Measurements from ENCODE around the gene ANKRD33. TPM values are rescaled to one million over a fixed set of nuclear protein-coding genes. Genes with fewer than 3 reads are reported as not detected.

Gene ANKRD33
- total and polyA plus RNA-seq, 2 of the 8 experiments (the other 6 are each of a cell fraction or from before 2014, with no cell fraction given): 0.41 to 0.53 TPM

DNA sequence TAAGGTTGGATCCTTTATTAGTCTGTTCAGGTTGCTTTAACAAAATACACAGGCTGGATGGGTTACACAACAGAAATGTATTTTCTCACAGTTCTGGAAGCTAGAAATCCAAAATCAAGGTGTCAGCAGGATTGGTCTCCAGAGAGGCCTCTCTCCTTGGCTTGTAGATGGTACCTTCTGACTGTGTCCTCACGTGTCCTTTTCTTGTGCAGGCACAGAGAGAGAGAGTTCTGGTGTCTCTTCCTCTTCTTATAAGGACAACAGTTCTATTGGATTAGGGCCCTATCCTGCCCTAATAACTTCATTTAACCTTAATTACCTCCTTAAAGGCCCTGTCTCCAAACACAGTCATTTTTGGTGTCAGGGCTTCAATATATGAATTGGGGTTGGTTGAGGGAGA lies 4.6 kb upstream of the ANKRD33 start:
- no peak overlapping the region for H3K9ac ChIP-seq (replicated peaks in 1 of 4; ENCODE audit: extremely low read depth in 1 of 4, low read depth in 3 of 4, low read length in 3 of 4)
- peaks cover 0 to 3% (median 2%) of the 10 kb centered on the region in 4 experiments; a peak in 3 of 7 replicates for H3K27me3 ChIP-seq (replicated peaks in 1 of 4; ENCODE audit: control insufficient read depth in 3 of 4, extremely low read depth in 1 of 4, insufficient read depth in 3 of 4, low read length in 3 of 4)
- H3K23ac ChIP-seq (ENCODE audit: insufficient read length): no peak overlapping the region
- H4K91ac ChIP-seq (replicated peaks; ENCODE audit: insufficient read length, low read length): no peak overlapping the region
- H2AFZ ChIP-seq (ENCODE audit: low read length): no peak overlapping the region
- H3K4me1 ChIP-seq (replicated peaks in 1 of 4; ENCODE audit: control insufficient read depth in 3 of 4, insufficient read depth in 4 of 4, low read length in 3 of 4): peaks cover 0 to 2% (median 2%) of the 10 kb centered on the region in 4 experiments; a peak in 3 of 7 replicates
- CTCF ChIA-PET (ENCODE audit: partially characterized antibody): interaction anchor here (1.2 to 9.1 kb wide), 3 partner anchors 10 to 294 kb away, joined by 3 to 120 read pairs (median 3); no protein-coding TSS in a partner anchor
- H2BK15ac ChIP-seq (ENCODE audit: low read length): no peak overlapping the region
- no peaks in the 10 kb centered on the region for H3K36me3 ChIP-seq (ENCODE audit: control insufficient read depth in 2 of 4, insufficient read depth in 4 of 4, low read length in 3 of 4)
- H2BK120ac ChIP-seq (replicated peaks; ENCODE audit: low read depth, low read length): no peak overlapping the region
- no peaks in the 10 kb centered on the region for H3K79me2 ChIP-seq (ENCODE audit: control insufficient read depth in 1 of 2, insufficient read depth in 2 of 2, low read length in 2 of 2)
- H3K4me2 ChIP-seq (ENCODE audit: insufficient read depth in 1 of 2, low read depth in 2 of 2, low read length in 2 of 2): no peak overlapping the region
- no peaks in the 10 kb centered on the region for H4K20me1 ChIP-seq (replicated peaks in 1 of 2; ENCODE audit: control insufficient read depth in 1 of 2, insufficient read depth in 2 of 2, low read length in 2 of 2)
- no peak overlapping the region for H3K4ac ChIP-seq (replicated peaks; ENCODE audit: insufficient read length, low read depth, low read length)
- 86% methylated on average over 1 of the region's 1 CpG; no CpG with 5 or more reads in 1 of the 2 experiments for WGBS, 2 experiments (ENCODE audit: extremely low coverage in 1 of 2, insufficient coverage in 1 of 2, insufficient read length in 1 of 2, insufficient replicate concordance in 2 of 2, low coverage in 1 of 2, low lambda C conversion rate in 2 of 2, missing lambda C conversion rate in 1 of 2)
- TF ChIP-seq CTBP2 (IDR thresholded peaks at IDR 0.05; ENCODE audit: borderline replicate concordance, insufficient read depth, insufficient read length, low read length): no peak
- TF ChIP-seq SP4 (IDR thresholded peaks at IDR 0.05; ENCODE audit: low read length): no peak
- no peak for TF ChIP-seq EP300 (IDR thresholded peaks at IDR 0.05; ENCODE audit: borderline replicate concordance in 1 of 2, low read depth in 2 of 2, low read length in 2 of 2)
- TF ChIP-seq SIX5 (IDR thresholded peaks at IDR 0.05; ENCODE audit: low read depth, low read length): no peak
- TF ChIP-seq GTF2F1 (IDR thresholded peaks at IDR 0.05; ENCODE audit: borderline replicate concordance, low read depth, low read length): no peak
- no peak for TF ChIP-seq CREB1 (IDR thresholded peaks at IDR 0.05)
- H3K23me2 ChIP-seq (ENCODE audit: low read depth, low read length): no peaks in the 10 kb centered on the region
- H3K9me3 ChIP-seq (ENCODE audit: insufficient read depth in 2 of 2, low read depth in 1 of 2, low read length in 1 of 2): no peaks in the 10 kb centered on the region
- H4K8ac ChIP-seq (ENCODE audit: extremely low read depth, insufficient read depth, low read length): no peak overlapping the region
- FAIRE-seq: no peak
- no peak overlapping the region for H2BK12ac ChIP-seq (ENCODE audit: low read depth, low read length)
- H3K27ac ChIP-seq (ENCODE audit: low read depth, low read length): no peak overlapping the region
- H3K18ac ChIP-seq (ENCODE audit: extremely low read depth, low read length): no peak overlapping the region
- H3K4me3 ChIP-seq (ENCODE audit: extremely low read depth in 1 of 4, insufficient read depth in 2 of 4, low read depth in 3 of 4, low read length in 4 of 4): no peak overlapping the region
- no peak overlapping the region for H4K5ac ChIP-seq (ENCODE audit: insufficient read length, low read depth, low read length)
- no peak for DNase-seq (ENCODE audit: low read depth in 1 of 2, low spot score in 2 of 2)
- H2BK5ac ChIP-seq (ENCODE audit: low read depth, low read length): no peak overlapping the region
- no peak overlapping the region for H2BK20ac ChIP-seq (ENCODE audit: low read length)
- H2AK5ac ChIP-seq (ENCODE audit: low read depth, low read length): no peak overlapping the region
- no peak overlapping the region for H3K14ac ChIP-seq (ENCODE audit: insufficient read length)
- POLR2A ChIA-PET (ENCODE audit: partially characterized antibody): no interaction called here
- H3K56ac ChIP-seq (replicated peaks; ENCODE audit: insufficient read length, low read depth, low read length): no peak overlapping the region
- H3K79me1 ChIP-seq (ENCODE audit: low read depth, low read length): no peaks in the 10 kb centered on the region

All from H1 (cell line).